CD14-positive monocyte (primary cell): ENCODE results near the gene PON1. TPM values are rescaled to one million over a fixed set of nuclear protein-coding genes. Genes with fewer than 3 reads are reported as not detected.

Source experiments
- DNase-seq, 3 donors: peaks; one replicate each; pipeline ENCODE4 v3.0.0-alpha.2; 2011 to 2022
- H2AFZ ChIP-seq: 2 replicates; pipeline ENCODE4 v1.6.0; 2012; ENCODE audit warnings: mild to moderate bottlenecking, low read depth, low read length, inconsistent platforms; ENCODE audit not compliant: insufficient read depth, poor library complexity, severe bottlenecking
- H3K27ac ChIP-seq, 2 donors: 1 replicate in 1 of 2; 2 replicates in 1 of 2; pipeline ENCODE4 v1.5.1; 2012 to 2013; ENCODE audit warnings: low read length in 2 of 2, control low read depth in 1 of 2, inconsistent platforms in 1 of 2, low read depth in 1 of 2, mild to moderate bottlenecking in 1 of 2
- H3K27me3 ChIP-seq, 2 donors: one replicate each; pipeline versions ENCODE4 v1.6.0 to v1.6.1; 2011 to 2013; ENCODE audit warnings: low read length in 2 of 2; ENCODE audit not compliant: control insufficient read depth in 2 of 2, insufficient read depth in 2 of 2
- H3K36me3 ChIP-seq, 2 donors: replicated peaks in 1 of 2; 1 replicate in 1 of 2; 2 replicates in 1 of 2; pipeline versions ENCODE4 v1.5.1 to v1.6.1; 2012 to 2013; ENCODE audit warnings: low read length in 2 of 2, control low read depth in 1 of 2, inconsistent platforms in 1 of 2, mild to moderate bottlenecking in 1 of 2; ENCODE audit not compliant: insufficient read depth in 2 of 2, control insufficient read depth in 1 of 2
- H3K4me1 ChIP-seq, 2 donors: 1 replicate in 1 of 2; 2 replicates in 1 of 2; pipeline versions ENCODE4 v1.5.1 to v1.6.1; 2012 to 2013; ENCODE audit warnings: low read length in 2 of 2, control low read depth in 1 of 2, inconsistent platforms in 1 of 2, mild to moderate bottlenecking in 1 of 2, moderate library complexity in 1 of 2; ENCODE audit not compliant: insufficient read depth in 2 of 2, control insufficient read depth in 1 of 2
- H3K4me2 ChIP-seq: replicated peaks from 2 replicates; pipeline ENCODE3; 2012; ENCODE audit warnings: low read length, moderate library complexity, mild to moderate bottlenecking; ENCODE audit not compliant: poor library complexity, severe bottlenecking; ENCODE audit errors: extremely low read depth
- H3K4me3 ChIP-seq, 3 experiments: fragments of 200-600 bp in 1 of 3; sonication (generic) in 1 of 3; replicated peaks in 1 of 3; 1 replicate in 2 of 3; 2 replicates in 1 of 3; pipeline ENCODE4 v1.5.1; 2011 to 2013; ENCODE audit warnings: low read length in 3 of 3, mild to moderate bottlenecking in 3 of 3, control low read depth in 2 of 3, low read depth in 2 of 3, inconsistent platforms in 1 of 3, moderate library complexity in 1 of 3
- H3K79me2 ChIP-seq: 2 replicates; pipeline ENCODE4 v1.6.0; 2012; ENCODE audit warnings: mild to moderate bottlenecking, control low read depth, inconsistent platforms, low read length, moderate library complexity; ENCODE audit not compliant: insufficient read depth
- H3K9ac ChIP-seq: 2 replicates; pipeline ENCODE4 v1.6.0; 2017; ENCODE audit warnings: low read length, mild to moderate bottlenecking; ENCODE audit not compliant: insufficient read depth, poor library complexity, severe bottlenecking
- H3K9me3 ChIP-seq, 2 donors: replicated peaks in 1 of 2; 1 replicate in 1 of 2; 2 replicates in 1 of 2; pipeline versions ENCODE4 v1.5.1 to v1.6.1; 2012 to 2013; ENCODE audit warnings: low read length in 2 of 2, control low read depth in 1 of 2; ENCODE audit not compliant: control insufficient read depth in 1 of 2, insufficient read depth in 1 of 2
- H4K20me1 ChIP-seq: 2 replicates; pipeline ENCODE4 v1.6.0; 2012; ENCODE audit warnings: mild to moderate bottlenecking, low read length, control low read depth, moderate library complexity; ENCODE audit not compliant: insufficient read depth
- H3K27ac Mint-ChIP-seq, 7 donors: one replicate each; pipeline ENCODE4 v1.8.0; 2020; ENCODE audit warnings: mild to moderate bottlenecking in 7 of 7, mixed read lengths in 7 of 7, moderate library complexity in 6 of 7, inconsistent platforms in 2 of 7
- H3K27me3 Mint-ChIP-seq, 3 donors: one replicate each; pipeline ENCODE4 v1.8.0; 2021 to 2022; ENCODE audit warnings: low read depth in 3 of 3, mild to moderate bottlenecking in 3 of 3, mixed read lengths in 3 of 3, moderate library complexity in 3 of 3, inconsistent platforms in 1 of 3
- H3K36me3 Mint-ChIP-seq, 2 donors: one replicate each; pipeline ENCODE4 v1.8.0; 2020; ENCODE audit warnings: mixed read lengths in 2 of 2, inconsistent platforms in 1 of 2, mild to moderate bottlenecking in 1 of 2
- H3K4me1 Mint-ChIP-seq: one replicate; pipeline ENCODE4 v1.8.0; 2020; ENCODE audit warnings: mild to moderate bottlenecking, mixed read lengths
- H3K4me3 Mint-ChIP-seq, 2 donors: one replicate each; pipeline ENCODE4 v1.8.0; 2020; ENCODE audit warnings: mild to moderate bottlenecking in 2 of 2, mixed read lengths in 2 of 2, moderate library complexity in 1 of 2
- H3K9me3 Mint-ChIP-seq, 7 donors: one replicate each; pipeline ENCODE4 v1.8.0; 2020 to 2022; ENCODE audit warnings: mixed read lengths in 7 of 7, mild to moderate bottlenecking in 6 of 7, moderate library complexity in 6 of 7, inconsistent platforms in 2 of 7
- CTCF ChIP-seq: fragments of 200-600 bp; IDR thresholded peaks from one replicate; pipeline ENCODE4 v1.8.0; 2022; ENCODE audit warnings: antibody characterized with exemption, mild to moderate bottlenecking
- intact Hi-C, 2 donors: fragments of 100-400 bp; cut with micrococcal nuclease; formaldehyde crosslinking; loops; one replicate each; pipeline versions ENCODE4 v1.15.0 to v1.15.1; 2023
- polyA plus RNA-seq, 3 donors: library from polyadenylated mRNA; depleted of rRNA in 1 of 3; unstranded in 2 of 3; stranded (reverse) in 1 of 3; fragments of 300-500 nt in 2 of 3; fragments of >200 nt in 1 of 3; fragmentation: Illumina TruSeq in 2 of 3; gene quantifications; 1 replicate in 2 of 3; 2 replicates in 1 of 3; pipeline ENCODE4 v1.2.3, GENCODE V29; 2012 to 2021

PON1 gene
- polyA plus RNA-seq, 3 donors = not detected

DNA sequence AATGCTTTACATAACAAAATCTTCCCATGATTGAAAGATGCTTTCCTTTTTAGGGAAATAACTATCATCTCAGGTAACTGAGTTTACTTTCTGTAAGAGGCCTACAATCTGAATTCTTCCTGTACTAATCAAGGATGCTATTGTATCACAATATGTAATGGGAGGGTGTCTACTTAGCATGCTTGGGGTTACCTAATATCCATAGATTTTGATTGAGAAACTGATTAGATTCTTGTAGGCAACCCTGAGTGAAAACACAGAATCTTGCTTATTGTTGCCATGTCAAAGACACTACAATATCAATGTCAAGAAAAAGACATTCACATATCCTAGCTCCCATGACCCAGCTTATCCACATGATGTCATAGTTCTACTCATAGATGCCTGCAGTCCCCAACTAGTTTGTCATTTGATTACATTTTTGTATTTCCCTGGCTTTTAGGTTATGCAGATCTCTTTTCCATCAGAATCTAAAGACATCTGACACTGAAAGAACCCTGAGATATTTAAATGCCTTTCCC, 62.4 kb downstream of the PON1 start:
- no peaks in the 10 kb centered on the region for H3K9me3 ChIP-seq
- no peak overlapping the region for H3K9ac ChIP-seq
- no peak overlapping the region for H3K4me3 Mint-ChIP-seq

DNA sequence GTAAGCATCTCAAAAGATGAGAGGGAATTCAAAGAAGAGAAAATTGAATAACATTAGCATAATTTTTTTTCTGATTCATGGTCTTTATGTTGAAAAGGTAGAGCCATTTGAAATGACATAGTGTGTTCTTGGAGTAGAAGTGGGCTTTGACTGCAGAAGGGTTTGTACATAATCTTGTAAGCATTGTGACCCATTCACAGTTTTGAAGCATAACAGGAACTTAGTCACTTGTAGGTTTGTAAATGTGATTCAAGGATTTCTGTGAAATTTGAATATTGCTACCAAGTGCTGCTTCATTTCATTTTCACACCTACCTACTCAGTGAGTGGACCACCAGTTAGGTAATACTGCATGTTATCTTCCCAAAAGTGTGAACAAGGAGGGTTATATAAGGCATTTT, 68.6 kb downstream of the PON1 start:
- Mint-ChIP-seq H3K27ac (no peak overlapping the region), H3K9me3 (peaks cover 0 to 3% (median 0%) of the 10 kb centered on the region in 7 donors), H3K4me3 (no peak overlapping the region), H3K4me1 (no peaks in the 10 kb centered on the region), H3K27me3 (peaks cover 0 to 2% (median 0%) of the 10 kb centered on the region in 3 donors), H3K36me3 (no peaks in the 10 kb centered on the region)
- H3K9me3 ChIP-seq = no peaks in the 10 kb centered on the region
- no peaks in the 10 kb centered on the region for H3K36me3 ChIP-seq
- DNase-seq = no peak
- H3K4me2 ChIP-seq = no peak overlapping the region
- H4K20me1 ChIP-seq = no peaks in the 10 kb centered on the region
- no peak overlapping the region for H3K4me3 ChIP-seq
- H3K79me2 ChIP-seq = no peaks in the 10 kb centered on the region
- no peak for TF ChIP-seq CTCF
- intact Hi-C loops = no loop called here
- H3K9ac ChIP-seq = no peak overlapping the region
- no peaks in the 10 kb centered on the region for H3K27me3 ChIP-seq
- H3K27ac ChIP-seq = no peak overlapping the region
- no peaks in the 10 kb centered on the region for H3K4me1 ChIP-seq
- no peak overlapping the region for H2AFZ ChIP-seq

More for the DNA sequence above, 62.4 kb downstream of the PON1 start:
- Mint-ChIP-seq H3K27ac (no peak overlapping the region), H3K27me3 (peaks cover 0 to 2% (median 0%) of the 10 kb centered on the region in 3 donors), H3K36me3 (no peaks in the 10 kb centered on the region), H3K9me3 (peaks cover 0 to 3% (median 0%) of the 10 kb centered on the region in 7 donors), H3K4me1 (no peaks in the 10 kb centered on the region)
- no peak for DNase-seq
- Histone ChIP-seq H3K79me2 (no peaks in the 10 kb centered on the region), H3K4me3 (no peak overlapping the region), H3K36me3 (no peaks in the 10 kb centered on the region), H2AFZ (no peak overlapping the region), H4K20me1 (no peaks in the 10 kb centered on the region), H3K4me2 (no peak overlapping the region), H3K27ac (no peak overlapping the region), H3K4me1 (no peaks in the 10 kb centered on the region), H3K27me3 (no peaks in the 10 kb centered on the region)
- TF ChIP-seq CTCF = no peak
- intact Hi-C loops = no loop called here
